GM10266 (cell line): ENCODE results near the gene KLHL30.

Experiments used
- DNase-seq: peaks from one replicate; pipeline ENCODE4 v3.0.0; 2012; ENCODE audit errors: extremely low spot score
- CTCF ChIP-seq: IDR thresholded peaks from 2 replicates; pipeline ENCODE4 v1.5.1; 2012; ENCODE audit warnings: mild to moderate bottlenecking, low read depth; ENCODE audit not compliant: control insufficient read depth, insufficient read depth; ENCODE audit errors: missing control alignments

KLHL30 gene

GRCh38 chr2:238159661-238160205 lies 21.3 kb downstream of the KLHL30 start:
- no peak for TF ChIP-seq CTCF
- no peak for DNase-seq

GRCh38 chr2:238160206-238161129 lies 22.0 kb downstream of the KLHL30 start:
- TF ChIP-seq CTCF: peak; percentile 27
- DNase-seq: no peak

GRCh38 chr2:238161291-238162051 lies 23.0 kb downstream of the KLHL30 start:
- no peak for DNase-seq

GRCh38 chr2:238162251-238162845 lies 23.9 kb downstream of the KLHL30 start:
- TF ChIP-seq CTCF: no peak
- DNase-seq: no peak

More at GRCh38 chr2:238161291-238162051, 23.0 kb downstream of the KLHL30 start:
- no peak for TF ChIP-seq CTCF

DNA sequence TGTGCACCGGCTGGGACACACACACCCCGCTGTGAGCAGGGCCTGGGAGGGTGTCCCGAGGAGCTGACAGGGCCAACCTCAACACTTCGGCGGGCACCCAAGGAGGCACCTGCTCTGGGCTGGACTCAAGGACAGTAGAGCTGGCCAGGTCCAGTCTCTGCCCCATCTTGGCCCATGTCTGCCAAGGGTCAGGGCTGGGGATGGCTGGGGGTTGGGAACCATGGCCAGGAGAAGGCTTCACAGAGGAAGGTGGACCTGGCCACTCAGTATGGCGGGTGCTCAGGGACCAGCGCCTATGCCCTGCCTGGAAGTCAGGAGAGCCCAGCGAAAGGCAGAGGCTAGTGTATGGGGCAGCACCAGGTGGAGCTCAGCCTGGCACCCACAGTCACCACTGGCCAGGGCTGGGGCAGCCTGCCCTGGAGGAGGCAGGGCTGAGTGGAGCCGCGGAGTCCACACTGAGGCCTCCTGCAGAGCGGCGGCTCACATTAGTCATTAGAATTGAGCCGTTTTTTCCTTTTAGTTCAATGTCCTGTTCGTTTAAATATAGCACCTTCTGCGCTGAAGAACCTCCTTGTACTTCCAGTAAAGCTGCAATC lies 24.5 kb downstream of the KLHL30 start:
- no peak for TF ChIP-seq CTCF
- peak; percentile 22 for DNase-seq

DNA sequence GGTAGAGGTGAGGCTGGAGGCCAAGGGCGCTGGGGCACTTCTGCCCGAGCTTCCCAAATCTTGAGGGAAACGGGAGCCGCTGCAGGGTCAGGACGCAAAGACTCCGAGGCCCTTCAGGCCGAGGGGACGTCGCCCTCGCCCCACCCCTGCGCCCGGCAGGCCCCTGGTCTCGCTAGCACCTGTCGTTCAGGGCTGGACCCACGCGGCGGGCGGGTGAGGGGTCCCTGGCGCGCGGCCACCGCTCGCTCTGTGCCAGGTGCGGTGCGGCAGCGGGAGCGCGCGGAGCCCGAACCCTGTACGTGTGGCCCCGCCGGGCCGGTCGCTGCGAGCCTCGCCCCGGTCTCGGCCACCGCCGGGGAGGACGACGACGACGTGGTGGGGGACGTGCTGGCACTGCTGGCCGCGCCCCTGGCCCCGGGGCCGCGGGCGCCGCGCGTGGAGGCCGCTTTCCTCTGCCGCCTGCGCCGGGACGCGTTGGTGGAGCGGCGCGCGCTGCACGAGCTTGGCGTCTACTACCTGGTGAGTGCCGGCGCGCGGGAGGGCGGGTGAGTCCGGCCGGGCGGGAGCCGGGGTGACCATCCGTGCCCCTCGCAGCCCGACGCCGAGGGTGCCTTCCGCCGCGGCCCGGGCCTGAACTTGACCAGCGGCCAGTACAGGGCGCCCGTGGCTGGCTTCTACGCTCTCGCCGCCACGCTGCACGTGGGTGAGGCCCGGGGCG lies 25.2 kb downstream of the KLHL30 start:
- peak; percentile 31 for DNase-seq
- no peak for TF ChIP-seq CTCF
